ENCODE results near the gene RBM4.

- TF ChIP-seq, protein P1, sequence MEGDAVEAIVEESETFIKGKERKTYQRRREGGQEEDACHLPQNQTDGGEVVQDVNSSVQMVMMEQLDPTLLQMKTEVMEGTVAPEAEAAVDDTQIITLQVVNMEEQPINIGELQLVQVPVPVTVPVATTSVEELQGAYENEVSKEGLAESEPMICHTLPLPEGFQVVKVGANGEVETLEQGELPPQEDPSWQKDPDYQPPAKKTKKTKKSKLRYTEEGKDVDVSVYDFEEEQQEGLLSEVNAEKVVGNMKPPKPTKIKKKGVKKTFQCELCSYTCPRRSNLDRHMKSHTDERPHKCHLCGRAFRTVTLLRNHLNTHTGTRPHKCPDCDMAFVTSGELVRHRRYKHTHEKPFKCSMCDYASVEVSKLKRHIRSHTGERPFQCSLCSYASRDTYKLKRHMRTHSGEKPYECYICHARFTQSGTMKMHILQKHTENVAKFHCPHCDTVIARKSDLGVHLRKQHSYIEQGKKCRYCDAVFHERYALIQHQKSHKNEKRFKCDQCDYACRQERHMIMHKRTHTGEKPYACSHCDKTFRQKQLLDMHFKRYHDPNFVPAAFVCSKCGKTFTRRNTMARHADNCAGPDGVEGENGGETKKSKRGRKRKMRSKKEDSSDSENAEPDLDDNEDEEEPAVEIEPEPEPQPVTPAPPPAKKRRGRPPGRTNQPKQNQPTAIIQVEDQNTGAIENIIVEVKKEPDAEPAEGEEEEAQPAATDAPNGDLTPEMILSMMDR (conservative IDR thresholded peaks at IDR 0.05; ENCODE audit: low read depth, low read length), result no peak
- no peak for TF ChIP-seq EZH2phosphoT487 (IDR thresholded peaks at IDR 0.05; ENCODE audit: borderline replicate concordance, low read length)
Measured at GRCh38 chr11:66607126-66607834, 31.2 kb upstream of the RBM4 start.
